DLD1 (cell line): Measurements from ENCODE around the gene TBC1D22A.

ENCODE experiments used
- in situ Hi-C: cut with HindIII; loops from 2 replicates; pipeline ENCODE4 v1.10.0; 2017; ENCODE audit warnings: low sequenced_read_pairs

The TBC1D22A gene

DNA sequence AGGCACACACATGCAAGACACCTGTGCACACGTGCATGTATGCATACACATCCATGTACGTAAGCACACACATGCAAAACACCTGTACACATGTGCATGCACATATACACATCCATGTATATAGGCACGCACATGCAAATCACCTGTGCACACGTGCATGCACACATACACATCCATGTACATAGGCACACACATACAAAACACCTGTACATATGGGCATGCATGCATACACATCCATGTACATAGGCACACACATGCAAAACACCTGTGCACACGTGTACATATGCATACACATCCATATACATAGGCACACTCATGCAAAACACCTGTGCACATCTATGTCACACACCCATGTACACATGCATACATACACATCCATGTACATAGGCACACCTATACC is 458.3 kb downstream of the TBC1D22A start:
- in situ Hi-C loops = no loop called here

DNA sequence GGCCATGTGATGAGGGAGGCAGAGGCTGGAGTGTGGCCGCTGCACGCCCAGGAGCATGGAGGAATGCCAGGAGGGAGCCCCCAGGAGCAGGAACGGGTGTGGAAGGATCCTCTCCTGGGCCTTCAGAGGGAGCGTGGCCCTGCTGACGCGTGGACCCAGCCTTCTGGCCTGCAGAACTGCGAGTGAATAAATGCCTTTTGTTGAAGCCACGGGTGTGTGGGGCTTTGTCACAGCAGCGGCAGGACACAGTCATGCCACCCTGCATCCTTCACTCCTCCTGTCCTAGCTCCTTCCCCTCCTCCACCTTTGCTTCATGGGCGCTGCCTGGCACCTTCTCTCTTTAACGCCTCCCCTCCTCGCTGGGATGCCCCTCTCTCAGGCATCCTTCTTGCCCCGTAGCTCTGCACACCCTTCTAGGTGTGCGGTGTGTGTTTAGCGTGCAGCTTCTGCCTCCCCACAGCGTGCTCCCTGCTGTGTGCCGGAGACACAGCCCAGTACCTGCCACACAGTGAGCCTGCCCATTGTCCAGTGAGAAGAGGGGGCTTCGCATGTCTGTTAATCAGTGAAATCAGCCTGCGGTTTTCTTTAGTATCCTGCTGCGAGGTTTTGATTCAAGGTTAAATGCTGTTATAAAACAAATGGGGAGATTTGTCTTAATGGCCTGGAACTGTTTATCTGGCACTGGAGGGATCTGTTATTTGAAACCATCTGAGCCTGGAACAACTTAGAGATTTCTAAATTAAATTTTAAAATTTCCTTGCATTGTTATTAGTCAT is 459.6 kb downstream of the TBC1D22A start:
- in situ Hi-C loops = no loop called here
